MG63 (cell line): ENCODE measurements around the gene DYSF. TPM values are rescaled to one million over a fixed set of nuclear protein-coding genes. Genes with fewer than 3 reads are reported as not detected.

Source experiments
- DNase-seq: peaks from one replicate; pipeline ENCODE4 v3.0.0-alpha.2; 2020
- H3K27me3 ChIP-seq: fragments of 250-450 bp; sonication (Bioruptor Pico); 2 replicates; pipeline ENCODE4 v1.5.1; 2020; ENCODE audit warnings: mild to moderate bottlenecking, moderate library complexity
- H3K36me3 ChIP-seq: fragments of 250-450 bp; sonication (Bioruptor Pico); 2 replicates; pipeline ENCODE4 v1.5.1; 2020; ENCODE audit warnings: mild to moderate bottlenecking, moderate library complexity
- H3K4me3 ChIP-seq: fragments of 250-450 bp; sonication (Bioruptor Pico); 2 replicates; pipeline ENCODE4 v1.5.1; 2020; ENCODE audit warnings: mild to moderate bottlenecking, moderate library complexity
- H3K9me3 ChIP-seq: fragments of 250-450 bp; sonication (Bioruptor Pico); 2 replicates; pipeline ENCODE4 v1.5.1; 2020; ENCODE audit warnings: mild to moderate bottlenecking, moderate library complexity
- total RNA-seq: library from RNA; depleted of rRNA; stranded (reverse); fragments of >200 nt; shearing (Covaris generic); gene quantifications from 2 replicates; pipeline ENCODE4 v1.2.3, GENCODE V29; 2014; ENCODE audit warnings: low replicate concordance

The DYSF gene
- total RNA-seq, 1 experiment from 2014 or later, result 1.4 TPM

- Histone ChIP-seq H3K4me3 (no peak overlapping the region), H3K9me3 (no peaks in the 10 kb centered on the region), H3K36me3 (no peaks in the 10 kb centered on the region), H3K27me3 (no peaks in the 10 kb centered on the region; the same call in 1 of the 2 replicates)
- no peak for DNase-seq
These were observed 75.4 kb downstream of the DYSF start for GRCh38 chr2:71528749-71529148.

- DNase-seq, result no peak
- Histone ChIP-seq H3K36me3 (no peaks in the 10 kb centered on the region), H3K4me3 (no peak overlapping the region), H3K9me3 (no peaks in the 10 kb centered on the region), H3K27me3 (no peaks in the 10 kb centered on the region; the same call in 1 of the 2 replicates)
These were observed 76.8 kb downstream of the DYSF start for GRCh38 chr2:71530211-71530610.

DNA sequence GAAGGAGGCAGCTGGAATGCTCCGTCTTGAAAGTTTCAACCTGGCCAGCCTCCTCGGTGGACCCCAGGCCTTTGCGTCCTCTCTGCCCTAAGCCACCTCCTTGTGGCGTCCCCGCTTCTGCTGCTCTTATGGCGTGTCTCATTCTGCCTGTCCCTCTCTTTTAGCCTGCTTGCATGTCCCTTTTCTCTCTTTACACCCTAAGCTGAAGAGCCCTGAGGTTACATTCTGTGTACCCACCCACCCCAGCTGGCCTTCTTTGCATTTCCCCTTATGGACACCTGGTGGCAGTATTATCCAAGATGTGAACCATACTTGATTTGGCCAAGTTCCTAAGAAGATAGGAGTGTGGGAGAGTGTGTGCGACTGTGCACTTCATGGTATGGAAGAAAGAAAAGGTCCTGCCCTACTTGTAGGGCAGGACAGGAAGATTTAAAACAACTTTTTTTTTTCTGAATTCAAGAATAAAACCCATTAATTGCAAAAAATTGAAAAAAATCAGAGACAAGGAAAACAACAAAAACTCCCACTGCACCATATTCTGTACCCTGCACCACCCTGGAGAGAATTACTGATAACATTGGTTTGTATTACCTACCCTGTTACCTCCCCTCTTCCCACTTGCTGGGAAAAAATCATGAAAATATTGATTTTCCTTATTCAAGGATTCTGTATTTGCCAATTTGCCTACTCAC is 77.4 kb downstream of the DYSF start:
- Histone ChIP-seq H3K9me3 (no peaks in the 10 kb centered on the region), H3K27me3 (no peaks in the 10 kb centered on the region; the same call in 1 of the 2 replicates), H3K36me3 (no peaks in the 10 kb centered on the region), H3K4me3 (no peak overlapping the region)
- peak; percentile 20 for DNase-seq

GRCh38 chr2:71531522-71532047 is 78.2 kb downstream of the DYSF start:
- H3K36me3 ChIP-seq, result no peaks in the 10 kb centered on the region
- H3K27me3 ChIP-seq, result no peaks in the 10 kb centered on the region; the same call in 1 of the 2 replicates
- no peak overlapping the region for H3K4me3 ChIP-seq
- no peak for DNase-seq
- no peaks in the 10 kb centered on the region for H3K9me3 ChIP-seq

DNA sequence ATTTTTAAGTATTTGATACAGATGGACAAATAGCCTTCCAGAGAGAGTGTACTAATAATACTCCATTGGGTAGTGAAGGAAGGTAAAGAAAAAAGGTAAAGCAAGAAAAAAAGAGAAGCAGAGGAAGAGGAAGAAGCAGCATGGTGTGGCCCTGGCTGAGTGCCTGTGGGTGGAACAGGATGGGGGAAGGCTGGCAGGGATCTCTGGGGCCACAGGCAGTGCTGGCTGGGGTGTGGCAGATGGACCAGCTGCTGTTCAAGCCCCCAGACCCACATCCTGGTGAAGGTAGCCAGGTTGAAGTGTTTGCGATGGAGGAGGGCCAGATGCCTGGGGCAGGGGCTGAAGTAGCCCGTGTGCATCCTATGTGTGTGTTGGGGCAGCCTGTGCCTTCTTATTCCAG is 79.0 kb downstream of the DYSF start:
- Histone ChIP-seq H3K36me3 (no peaks in the 10 kb centered on the region), H3K27me3 (no peaks in the 10 kb centered on the region; the same call in 1 of the 2 replicates), H3K9me3 (no peaks in the 10 kb centered on the region), H3K4me3 (no peak overlapping the region)
- no peak for DNase-seq

- no peaks in the 10 kb centered on the region for H3K36me3 ChIP-seq
- no peak overlapping the region for H3K4me3 ChIP-seq
- no peaks in the 10 kb centered on the region; the same call in 1 of the 2 replicates for H3K27me3 ChIP-seq
- no peaks in the 10 kb centered on the region for H3K9me3 ChIP-seq
- no peak for DNase-seq
These were observed 80.8 kb downstream of the DYSF start for GRCh38 chr2:71534201-71534600.

GRCh38 chr2:71534826-71535225 is 81.5 kb downstream of the DYSF start:
- Histone ChIP-seq H3K4me3 (no peak overlapping the region), H3K9me3 (no peaks in the 10 kb centered on the region), H3K27me3 (no peaks in the 10 kb centered on the region), H3K36me3 (no peaks in the 10 kb centered on the region)
- no peak for DNase-seq

DNA sequence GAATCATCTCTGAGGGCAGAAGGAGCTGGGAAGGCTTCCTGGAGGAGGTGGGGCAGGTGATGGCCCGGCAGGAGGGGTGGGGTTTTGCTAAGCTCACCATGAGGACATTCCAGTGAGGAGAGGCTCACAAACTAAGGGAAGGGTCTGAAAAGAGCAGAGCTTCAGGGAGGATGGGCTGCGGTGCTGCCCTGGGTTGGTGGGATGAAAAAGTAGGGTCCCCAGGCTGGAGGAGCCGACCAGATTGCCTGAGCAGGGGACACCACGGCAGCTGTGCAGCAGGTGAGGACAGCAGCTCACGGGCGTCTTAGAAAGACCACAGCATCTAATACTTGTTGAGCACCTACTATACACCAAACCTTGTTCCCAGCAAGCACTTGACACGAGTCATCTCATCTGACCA is 82.2 kb downstream of the DYSF start:
- no peaks in the 10 kb centered on the region for H3K36me3 ChIP-seq
- H3K27me3 ChIP-seq, result no peaks in the 10 kb centered on the region
- no peaks in the 10 kb centered on the region for H3K9me3 ChIP-seq
- no peak overlapping the region for H3K4me3 ChIP-seq
- DNase-seq, result no peak

DNA sequence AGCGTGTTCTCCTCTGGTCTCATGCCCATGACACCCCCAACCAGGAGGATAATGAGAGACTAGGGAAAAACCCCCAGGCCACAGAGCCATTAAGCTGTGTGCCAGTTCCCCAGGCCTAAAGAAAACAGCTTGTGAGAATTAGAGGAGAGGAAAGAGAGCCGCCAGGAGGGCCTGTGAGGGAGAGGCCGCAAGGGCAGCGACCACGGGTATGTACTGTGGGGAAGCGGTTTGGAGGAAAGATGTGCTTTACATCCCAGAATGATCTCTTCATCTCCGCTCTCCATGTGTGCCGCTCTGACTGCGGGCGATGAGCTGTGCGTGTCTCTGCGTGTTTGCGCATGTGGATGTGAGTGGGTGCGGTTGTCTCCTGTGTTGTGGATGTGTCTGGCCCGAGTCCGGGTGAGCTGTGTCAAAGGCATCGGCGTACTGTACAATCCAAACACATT is 82.9 kb downstream of the DYSF start:
- H3K9me3 ChIP-seq, result no peaks in the 10 kb centered on the region
- H3K27me3 ChIP-seq, result no peaks in the 10 kb centered on the region
- no peak for DNase-seq
- no peak overlapping the region for H3K4me3 ChIP-seq
- no peaks in the 10 kb centered on the region for H3K36me3 ChIP-seq

GRCh38 chr2:71538241-71538640 is 84.9 kb downstream of the DYSF start:
- Histone ChIP-seq H3K36me3 (no peaks in the 10 kb centered on the region), H3K9me3 (no peaks in the 10 kb centered on the region), H3K4me3 (no peak overlapping the region), H3K27me3 (no peaks in the 10 kb centered on the region)
- no peak for DNase-seq

DNA sequence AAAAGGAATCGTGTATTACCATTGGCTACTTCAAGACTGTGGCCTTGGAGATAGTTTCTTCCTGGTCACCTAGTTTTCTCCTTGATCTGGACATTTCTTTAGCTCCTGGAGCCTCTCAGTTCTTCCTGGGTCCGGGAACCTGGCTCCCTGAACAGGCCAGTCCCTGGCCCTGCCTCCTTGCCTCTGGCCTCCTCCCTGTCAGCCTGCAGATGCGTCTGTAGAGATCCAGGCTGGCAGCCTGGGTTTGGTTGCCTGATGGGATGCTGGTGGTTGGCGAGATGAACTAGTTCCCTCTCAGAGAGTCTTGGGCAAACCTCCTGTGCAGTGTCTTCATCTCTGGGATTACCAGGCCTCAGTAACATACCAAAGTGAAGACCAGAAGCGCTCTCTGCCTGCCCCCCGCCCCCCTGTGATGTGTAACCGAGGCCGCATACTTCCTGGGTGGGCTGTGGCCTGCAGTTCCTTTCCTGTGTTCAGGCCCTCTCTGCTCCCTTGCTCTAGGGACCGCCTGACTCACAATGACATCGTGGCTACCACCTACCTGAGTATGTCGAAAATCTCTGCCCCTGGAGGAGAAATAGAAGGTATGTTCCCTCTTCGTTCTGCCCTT is 85.4 kb downstream of the DYSF start:
- Histone ChIP-seq H3K4me3 (no peak overlapping the region), H3K36me3 (no peaks in the 10 kb centered on the region), H3K27me3 (no peaks in the 10 kb centered on the region; the same call in 1 of the 2 replicates), H3K9me3 (no peaks in the 10 kb centered on the region)
- DNase-seq, result no peak

DNA sequence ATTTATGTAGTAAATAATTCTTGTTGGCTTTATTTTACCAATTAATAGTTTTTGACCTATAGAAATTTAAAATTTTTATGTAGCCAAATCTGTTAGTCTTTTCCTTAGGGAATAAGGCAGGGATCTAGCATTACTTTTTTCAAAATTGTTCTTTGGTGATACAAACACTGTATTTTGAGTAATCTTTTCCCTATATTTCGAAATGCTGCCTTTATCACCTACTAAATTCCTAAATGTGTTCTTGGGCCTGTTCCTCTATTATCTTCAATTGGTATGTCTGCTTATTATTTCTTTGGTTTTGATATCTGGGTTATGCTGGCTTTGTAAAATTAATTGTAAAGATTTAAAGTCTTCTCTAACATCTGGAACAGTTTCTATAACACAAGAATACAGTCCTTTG is 87.5 kb downstream of the DYSF start:
- H3K36me3 ChIP-seq, result no peaks in the 10 kb centered on the region
- H3K27me3 ChIP-seq, result no peaks in the 10 kb centered on the region; the same call in 1 of the 2 replicates
- DNase-seq, result no peak
- H3K9me3 ChIP-seq, result no peaks in the 10 kb centered on the region
- H3K4me3 ChIP-seq, result no peak overlapping the region

DNA sequence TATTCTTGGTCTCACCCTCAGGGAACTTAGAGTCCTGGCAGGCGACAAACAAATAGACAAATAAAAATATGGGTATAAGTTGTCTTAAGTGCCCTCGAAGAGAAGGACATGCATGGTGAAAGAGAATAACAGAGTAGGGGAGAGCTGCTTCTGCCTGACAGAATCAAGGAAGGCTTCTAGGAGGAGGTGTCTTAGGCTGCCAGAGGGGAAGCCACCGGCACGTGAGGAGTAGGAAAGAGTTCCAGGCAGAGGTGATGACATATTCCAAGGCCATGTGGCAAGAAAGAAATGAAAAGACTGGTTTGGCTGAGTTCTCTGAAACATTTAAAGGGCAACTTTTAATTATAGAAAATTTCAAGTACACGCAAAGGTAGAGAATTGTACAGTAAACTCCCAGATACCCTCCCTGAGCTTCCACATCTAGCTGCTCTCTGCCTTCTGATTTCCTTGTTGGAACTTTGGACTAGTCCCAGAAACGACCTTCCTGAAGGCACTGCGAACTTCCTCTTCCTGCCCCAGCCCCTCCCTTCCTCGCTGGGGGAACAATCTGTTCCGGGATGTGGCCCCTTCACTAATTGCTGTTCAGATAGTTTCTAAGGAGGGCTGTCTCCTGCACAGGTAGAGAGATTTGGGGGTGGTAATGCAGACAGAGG is 91.7 kb downstream of the DYSF start:
- no peak overlapping the region for H3K4me3 ChIP-seq
- no peak for DNase-seq
- no peaks in the 10 kb centered on the region; the same call in 1 of the 2 replicates for H3K9me3 ChIP-seq
- H3K27me3 ChIP-seq, result no peaks in the 10 kb centered on the region; the same call in 1 of the 2 replicates
- no peaks in the 10 kb centered on the region for H3K36me3 ChIP-seq

DNA sequence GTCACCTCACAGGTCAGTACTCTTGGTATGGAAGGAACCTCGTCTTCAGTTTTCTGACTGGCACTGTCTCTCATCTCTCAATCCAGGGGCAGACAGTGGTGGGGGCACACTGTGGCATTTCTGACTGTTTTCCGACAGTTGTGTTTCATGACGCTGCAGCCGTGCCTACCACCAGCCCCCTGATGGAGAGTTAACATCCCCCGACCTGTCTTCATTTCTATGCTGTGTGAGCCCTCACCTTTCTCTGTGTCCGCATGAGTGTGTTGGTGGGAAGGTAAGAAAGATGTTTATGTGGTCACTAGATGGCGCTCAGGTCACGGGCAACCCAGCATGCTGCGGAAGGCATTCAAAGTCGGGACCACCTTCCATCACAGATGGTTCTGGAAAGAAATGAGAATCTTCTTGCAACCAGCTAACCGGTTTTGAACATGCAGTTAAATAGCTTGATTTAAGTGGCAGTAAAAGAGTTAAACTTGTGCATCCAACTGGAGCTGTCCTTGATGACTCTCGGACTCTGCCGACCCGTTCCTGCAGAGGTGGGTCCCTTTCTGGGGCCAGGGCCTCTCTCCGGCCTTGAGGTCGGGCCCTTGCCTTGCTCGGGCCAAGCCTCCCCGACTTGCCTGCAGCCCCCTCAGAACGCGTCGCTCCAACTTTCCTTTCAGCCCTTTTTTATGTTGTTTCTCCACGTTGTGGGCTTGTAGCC is 92.4 kb downstream of the DYSF start:
- DNase-seq, result no peak
- Histone ChIP-seq H3K27me3 (no peaks in the 10 kb centered on the region; the same call in 1 of the 2 replicates), H3K36me3 (no peaks in the 10 kb centered on the region), H3K9me3 (no peaks in the 10 kb centered on the region; the same call in 1 of the 2 replicates), H3K4me3 (no peak overlapping the region)

GRCh38 chr2:71546275-71546638 is 92.9 kb downstream of the DYSF start:
- Histone ChIP-seq H3K9me3 (no peaks in the 10 kb centered on the region; the same call in 1 of the 2 replicates), H3K27me3 (no peaks in the 10 kb centered on the region; the same call in 1 of the 2 replicates), H3K4me3 (no peak overlapping the region), H3K36me3 (no peaks in the 10 kb centered on the region)
- no peak for DNase-seq

DNA sequence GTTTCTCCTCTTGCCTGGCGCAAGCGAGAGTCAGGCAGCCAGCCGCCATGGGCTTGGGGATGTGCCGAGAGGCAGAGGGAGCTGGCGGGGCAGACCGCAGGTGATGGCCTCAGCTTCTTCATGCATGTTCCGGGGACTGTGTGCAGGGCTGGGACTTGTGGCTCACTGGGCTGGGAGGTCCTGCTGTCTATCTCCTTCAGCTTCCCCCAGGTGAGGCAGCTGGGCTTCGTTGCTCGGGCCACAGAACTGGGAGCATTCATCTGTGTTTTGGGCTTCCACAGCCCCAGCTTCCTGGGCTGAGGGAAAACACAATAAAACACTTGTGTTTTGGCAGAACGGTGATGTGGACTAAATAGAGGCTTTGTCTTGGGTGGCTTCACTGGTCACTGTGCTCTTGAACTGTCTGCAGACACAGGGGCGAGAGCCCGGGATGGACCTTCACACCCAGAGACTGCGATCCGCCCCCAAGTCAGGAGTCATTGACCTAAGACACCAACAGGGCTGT is 93.5 kb downstream of the DYSF start:
- no peaks in the 10 kb centered on the region; the same call in 1 of the 2 replicates for H3K9me3 ChIP-seq
- no peaks in the 10 kb centered on the region for H3K36me3 ChIP-seq
- H3K4me3 ChIP-seq, result no peak overlapping the region
- no peak for DNase-seq
- no peaks in the 10 kb centered on the region; the same call in 1 of the 2 replicates for H3K27me3 ChIP-seq
